CD4-positive, CD25-positive, alpha-beta regulatory T cell (primary cell): ENCODE results near the gene EDNRB. TPM values are rescaled to one million over a fixed set of nuclear protein-coding genes. Genes with fewer than 3 reads are reported as not detected.
"Not testable (repeated sequence)": the region's sequence is repeated elsewhere in the genome, so short reads cannot be mapped to it uniquely, and the experiment has no call there.

Experiments
- ATAC-seq, 2 donors: fragments of 150-1000 bp; cut with Tn5 transposase; one replicate each; pipeline ENCODE4 v1.10.0; 2021; ENCODE audit warnings: low read depth in 2 of 2, moderate number of reproducible peaks in 2 of 2, moderate library complexity in 1 of 2
- DNase-seq, 3 donors: peaks; one replicate each; pipeline versions ENCODE4 v3.0.0 to v3.0.0-alpha.2; 2012 to 2022; ENCODE audit warnings: mixed read lengths in 1 of 3
- H3K27ac ChIP-seq: one replicate; pipeline ENCODE4 v1.7.0; 2013; ENCODE audit warnings: mild to moderate bottlenecking, low read length; ENCODE audit not compliant: insufficient read depth, poor library complexity, severe bottlenecking
- H3K27me3 ChIP-seq: one replicate; pipeline ENCODE4 v1.7.0; 2013; ENCODE audit warnings: low read length; ENCODE audit not compliant: control insufficient read depth, insufficient read depth
- H3K36me3 ChIP-seq: one replicate; pipeline ENCODE4 v1.7.0; 2013; ENCODE audit warnings: mild to moderate bottlenecking, low read length, moderate library complexity; ENCODE audit not compliant: control insufficient read depth, insufficient read depth
- H3K4me1 ChIP-seq: 2 replicates; pipeline ENCODE4 v1.7.0; 2013; ENCODE audit warnings: mild to moderate bottlenecking, low read length; ENCODE audit not compliant: insufficient read depth, control insufficient read depth, poor library complexity, severe bottlenecking
- H3K4me3 ChIP-seq: one replicate; pipeline ENCODE4 v1.7.0; 2013; ENCODE audit warnings: low read depth, mild to moderate bottlenecking, low read length, moderate library complexity
- H3K9me3 ChIP-seq, 2 experiments: 1 replicate in 1 of 2; 2 replicates in 1 of 2; pipeline ENCODE4 v1.7.0; 2013; ENCODE audit warnings: low read length in 2 of 2, mild to moderate bottlenecking in 1 of 2, moderate library complexity in 1 of 2; ENCODE audit not compliant: control insufficient read depth in 2 of 2
- H3K27ac Mint-ChIP-seq, 3 donors: one replicate each; pipeline ENCODE4 v1.8.0; 2020 to 2022; ENCODE audit warnings: mild to moderate bottlenecking in 3 of 3, mixed read lengths in 3 of 3, moderate library complexity in 2 of 3
- H3K27me3 Mint-ChIP-seq: one replicate; pipeline ENCODE4 v1.8.0; 2022; ENCODE audit warnings: mild to moderate bottlenecking, mixed read lengths
- H3K36me3 Mint-ChIP-seq: one replicate; pipeline ENCODE4 v1.8.0; 2020; ENCODE audit warnings: mixed read lengths
- H3K4me1 Mint-ChIP-seq, 4 donors: one replicate each; pipeline ENCODE4 v1.8.0; 2020 to 2022; ENCODE audit warnings: mixed read lengths in 4 of 4, mild to moderate bottlenecking in 1 of 4
- H3K4me3 Mint-ChIP-seq, 4 donors: one replicate each; pipeline ENCODE4 v1.8.0; 2020 to 2022; ENCODE audit warnings: mild to moderate bottlenecking in 4 of 4, mixed read lengths in 4 of 4, moderate library complexity in 3 of 4
- H3K9me3 Mint-ChIP-seq, 7 donors: one replicate each; pipeline ENCODE4 v1.8.0; 2020 to 2022; ENCODE audit warnings: mixed read lengths in 7 of 7, mild to moderate bottlenecking in 3 of 7, moderate library complexity in 2 of 7
- polyA plus RNA-seq, 4 donors: library from polyadenylated mRNA; unstranded; fragments of 300-500 nt; fragmentation: Illumina TruSeq; gene quantifications; one replicate each; pipeline ENCODE4 v1.2.3, GENCODE V29; 2021
- total RNA-seq: library from RNA; stranded (reverse); gene quantifications from one replicate; pipeline ENCODE4 v1.2.3, GENCODE V29; 2022

EDNRB gene
- total RNA-seq: not detected
- not detected for polyA plus RNA-seq

DNA sequence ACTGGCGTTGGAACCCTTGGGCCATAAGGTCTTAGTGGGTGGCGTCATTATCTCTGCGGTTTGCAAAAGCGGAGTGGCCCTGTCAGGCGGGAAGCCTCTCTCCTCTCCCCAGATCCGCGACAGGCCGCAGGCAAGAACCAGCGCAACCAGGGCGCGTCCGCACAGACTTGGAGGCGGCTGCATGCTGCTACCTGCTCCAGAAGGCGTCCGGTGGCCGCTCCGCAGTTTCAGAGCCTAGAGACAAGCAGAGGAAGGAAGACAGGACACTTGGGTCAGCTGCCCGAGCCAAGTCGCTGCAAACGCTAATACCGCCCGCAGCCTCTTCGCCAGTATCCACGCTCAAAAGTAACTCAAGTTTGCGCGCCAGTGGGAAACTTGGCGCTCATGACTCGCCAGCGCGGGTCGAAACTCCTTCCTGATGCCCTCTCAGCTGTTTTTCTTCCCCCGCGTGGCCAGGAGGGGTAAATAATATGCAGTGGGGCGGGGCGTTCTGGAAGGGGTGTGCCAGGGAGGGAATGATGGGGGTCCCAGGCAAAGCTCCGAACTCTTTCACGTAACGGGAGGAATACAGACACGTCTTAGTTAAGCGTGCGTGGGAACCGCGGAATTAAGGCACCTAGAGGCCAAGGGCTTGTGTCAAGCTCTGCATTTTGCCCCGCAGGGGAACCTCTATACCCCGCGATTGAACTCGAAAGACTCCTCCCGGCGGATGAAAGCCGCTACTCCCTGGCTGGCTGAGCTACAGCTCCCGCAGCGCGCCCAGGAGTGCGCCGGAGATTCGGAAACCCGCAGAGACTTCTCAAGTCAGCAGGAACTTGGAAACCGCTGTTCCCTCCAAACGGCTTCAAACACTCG is at the start of gene EDNRB:
EDNRB (minus strand) TSS at position 441 of the 855 bp plus-strand sequence; CDS start at position 183, 258 bp downstream.
- no peaks in the 10 kb centered on the region for H3K36me3 Mint-ChIP-seq
- H3K4me3 ChIP-seq: no peak within 1 kb of the TSS
- H3K27ac Mint-ChIP-seq: no peak within 1 kb of the TSS
- peaks cover 0 to 4% (median 1%) of the 10 kb centered on the region in 4 donors for H3K4me1 Mint-ChIP-seq
- peaks cover 4% of the 10 kb centered on the region for H3K27me3 Mint-ChIP-seq
- H3K9me3 ChIP-seq: no peaks in the 10 kb centered on the region
- H3K27me3 ChIP-seq: peaks cover 12% of the 10 kb centered on the region
- H3K36me3 ChIP-seq: no peaks in the 10 kb centered on the region
- peaks cover 6% of the 10 kb centered on the region for H3K4me1 ChIP-seq
- no peak within 1 kb of the TSS for H3K27ac ChIP-seq
- ATAC-seq (no peak), DNase-seq (no peak)
- peak within 1 kb of the TSS in 1 of 4 donors; percentile 37 for H3K4me3 Mint-ChIP-seq
- no peaks in the 10 kb centered on the region for H3K9me3 Mint-ChIP-seq

DNA sequence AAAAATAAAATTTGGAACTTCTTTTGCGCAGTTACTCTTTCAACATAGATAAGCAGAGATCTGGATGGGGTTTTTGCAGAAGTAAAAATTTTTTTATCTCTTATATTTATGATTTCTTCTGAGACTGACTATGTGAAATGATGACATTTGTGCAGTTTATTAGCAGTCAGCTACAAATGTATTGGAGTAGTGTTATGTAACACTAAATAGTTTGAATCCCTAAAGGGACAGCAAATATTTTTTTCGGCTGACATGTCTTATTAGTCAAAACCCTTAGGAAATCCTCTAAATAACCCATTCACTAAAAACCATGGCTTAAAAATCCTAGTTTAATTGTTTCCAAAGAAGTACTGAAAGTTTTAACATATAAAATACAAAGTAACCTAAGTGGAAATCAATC is 48.0 kb upstream of the EDNRB start:
- H3K4me1 ChIP-seq: no peaks in the 10 kb centered on the region
- H3K36me3 ChIP-seq: no peaks in the 10 kb centered on the region
- Mint-ChIP-seq H3K27me3 (no peaks in the 10 kb centered on the region), H3K27ac (no peak overlapping the region), H3K4me1 (no peaks in the 10 kb centered on the region), H3K4me3 (no peak overlapping the region), H3K9me3 (peaks cover 0 to 4% (median 1%) of the 10 kb centered on the region in 7 donors), H3K36me3 (no peaks in the 10 kb centered on the region)
- ATAC-seq: no peak
- no peak overlapping the region for H3K4me3 ChIP-seq
- H3K27me3 ChIP-seq: no peaks in the 10 kb centered on the region
- no peaks in the 10 kb centered on the region for H3K9me3 ChIP-seq
- no peak overlapping the region for H3K27ac ChIP-seq
- DNase-seq: no peak

- Mint-ChIP-seq H3K36me3 (no peaks in the 10 kb centered on the region), H3K27me3 (no peaks in the 10 kb centered on the region), H3K4me1 (no peaks in the 10 kb centered on the region), H3K9me3 (peaks cover 0 to 5% (median 0%) of the 10 kb centered on the region in 7 donors), H3K27ac (no peak overlapping the region), H3K4me3 (no peak overlapping the region)
- H3K27ac ChIP-seq: no peak overlapping the region
- H3K4me1 ChIP-seq: no peaks in the 10 kb centered on the region
- no peaks in the 10 kb centered on the region for H3K9me3 ChIP-seq
- no peak for DNase-seq
- no peaks in the 10 kb centered on the region for H3K36me3 ChIP-seq
- ATAC-seq: no peak
- H3K27me3 ChIP-seq: no peaks in the 10 kb centered on the region
- no peak overlapping the region for H3K4me3 ChIP-seq
Measured at GRCh38 chr13:77952737-77953136, 34.1 kb upstream of the EDNRB start.

DNA sequence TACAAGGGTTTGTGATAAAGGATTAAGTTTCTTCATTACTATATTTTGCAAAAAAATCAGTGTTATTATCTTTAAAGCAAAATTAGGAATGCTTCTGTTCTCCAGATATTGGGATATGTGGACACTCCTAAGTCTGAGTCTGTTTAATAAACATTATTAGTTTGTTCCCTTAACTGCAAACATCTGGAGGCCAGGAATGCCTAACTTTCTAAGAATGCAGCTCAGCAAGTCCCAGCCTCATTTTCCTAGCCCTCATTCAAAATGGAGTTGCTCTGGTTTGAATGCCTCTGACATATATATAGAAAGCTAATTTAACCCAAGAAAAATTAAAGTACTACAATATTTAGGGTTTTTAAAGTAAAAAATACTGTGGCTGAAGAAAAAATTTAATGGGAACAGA is 33.6 kb upstream of the EDNRB start:
- Histone ChIP-seq H3K4me1 (no peaks in the 10 kb centered on the region), H3K27me3 (no peaks in the 10 kb centered on the region), H3K9me3 (no peaks in the 10 kb centered on the region), H3K36me3 (no peaks in the 10 kb centered on the region), H3K27ac (no peak overlapping the region), H3K4me3 (no peak overlapping the region)
- Mint-ChIP-seq H3K36me3 (no peaks in the 10 kb centered on the region), H3K27me3 (no peaks in the 10 kb centered on the region), H3K9me3 (peaks cover 0 to 5% (median 0%) of the 10 kb centered on the region in 7 donors), H3K4me1 (no peaks in the 10 kb centered on the region), H3K4me3 (no peak overlapping the region), H3K27ac (no peak overlapping the region)
- no peak for DNase-seq
- ATAC-seq: no peak

- Mint-ChIP-seq H3K9me3 (peaks cover 0 to 2% (median 0%) of the 10 kb centered on the region in 7 donors), H3K4me1 (no peaks in the 10 kb centered on the region), H3K27me3 (no peaks in the 10 kb centered on the region), H3K27ac (no peak overlapping the region), H3K4me3 (no peak overlapping the region), H3K36me3 (no peaks in the 10 kb centered on the region)
- ATAC-seq (no peak), DNase-seq (no peak)
- H3K36me3 ChIP-seq: no peaks in the 10 kb centered on the region
- H3K4me1 ChIP-seq: no peaks in the 10 kb centered on the region
- H3K27me3 ChIP-seq: no peaks in the 10 kb centered on the region
- H3K9me3 ChIP-seq: no peaks in the 10 kb centered on the region
- H3K4me3 ChIP-seq: no peak overlapping the region
- no peak overlapping the region for H3K27ac ChIP-seq
Measured at GRCh38 chr13:77946522-77946921, 27.9 kb upstream of the EDNRB start.

DNA sequence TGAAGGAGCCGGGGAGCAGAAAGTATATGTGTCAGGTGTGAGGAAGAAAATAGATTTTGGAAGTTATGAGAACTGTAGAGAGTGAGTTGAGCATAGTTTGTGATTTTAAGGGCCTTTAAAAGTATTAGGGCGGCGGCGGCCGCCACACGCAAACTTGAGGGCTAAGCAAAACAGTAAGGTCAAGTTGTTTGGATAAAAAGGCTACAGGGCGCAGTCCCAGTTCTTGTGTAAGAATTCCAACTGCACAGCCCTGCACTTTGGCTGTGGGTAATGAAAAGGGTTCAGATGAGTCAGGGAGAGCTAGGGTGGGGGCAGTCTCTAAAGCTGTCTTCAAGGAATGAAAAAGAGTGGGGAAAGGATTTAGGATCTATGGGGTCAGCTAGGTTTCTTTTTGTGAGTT is 16.4 kb upstream of the EDNRB start:
- H3K36me3 ChIP-seq, H3K27me3 ChIP-seq, ATAC-seq, H3K27me3 Mint-ChIP-seq, H3K27ac Mint-ChIP-seq, H3K4me3 ChIP-seq, H3K27ac ChIP-seq, H3K4me1 ChIP-seq, H3K9me3 ChIP-seq, DNase-seq, H3K4me3 Mint-ChIP-seq, H3K36me3 Mint-ChIP-seq, H3K4me1 Mint-ChIP-seq, H3K9me3 Mint-ChIP-seq: not testable (repeated sequence)

GRCh38 chr13:77930430-77930829 is 11.8 kb upstream of the EDNRB start:
- H3K4me3 ChIP-seq: no peak overlapping the region
- no peak for ATAC-seq
- H3K27ac Mint-ChIP-seq: no peak overlapping the region
- H3K4me1 Mint-ChIP-seq: peaks cover 0 to 5% (median 2%) of the 10 kb centered on the region in 4 donors
- H3K27me3 Mint-ChIP-seq: peaks cover 4% of the 10 kb centered on the region
- peaks cover 0 to 5% (median 0%) of the 10 kb centered on the region in 7 donors for H3K9me3 Mint-ChIP-seq
- H3K9me3 ChIP-seq: no peaks in the 10 kb centered on the region
- H3K4me1 ChIP-seq: no peaks in the 10 kb centered on the region
- peaks cover 2% of the 10 kb centered on the region for H3K27me3 ChIP-seq
- H3K36me3 ChIP-seq: no peaks in the 10 kb centered on the region
- H3K4me3 Mint-ChIP-seq: no peak overlapping the region
- H3K27ac ChIP-seq: no peak overlapping the region
- H3K36me3 Mint-ChIP-seq: no peaks in the 10 kb centered on the region
- no peak for DNase-seq

GRCh38 chr13:77928909-77929308 is 10.3 kb upstream of the EDNRB start:
- Histone ChIP-seq H3K9me3 (no peaks in the 10 kb centered on the region), H3K4me3 (no peak overlapping the region), H3K36me3 (no peaks in the 10 kb centered on the region), H3K27me3 (peaks cover 2% of the 10 kb centered on the region), H3K4me1 (no peaks in the 10 kb centered on the region), H3K27ac (no peak overlapping the region)
- Mint-ChIP-seq H3K27me3 (peaks cover 9% of the 10 kb centered on the region), H3K36me3 (no peaks in the 10 kb centered on the region), H3K27ac (no peak overlapping the region), H3K9me3 (peaks cover 0 to 5% (median 2%) of the 10 kb centered on the region in 7 donors), H3K4me1 (peaks cover 0 to 5% (median 2%) of the 10 kb centered on the region in 4 donors), H3K4me3 (no peak overlapping the region)
- DNase-seq (peak in 1 of 3 donors; percentile 31), ATAC-seq (peak in 1 of 2 donors; percentile 45)
